ENCODE data around the gene HLA-DQA1. TPM values are rescaled to one million over a fixed set of nuclear protein-coding genes. Genes with fewer than 3 reads are reported as not detected.

Gene HLA-DQA1
- total RNA-seq, 1 donor from 2014 or later, result not detected

DNA sequence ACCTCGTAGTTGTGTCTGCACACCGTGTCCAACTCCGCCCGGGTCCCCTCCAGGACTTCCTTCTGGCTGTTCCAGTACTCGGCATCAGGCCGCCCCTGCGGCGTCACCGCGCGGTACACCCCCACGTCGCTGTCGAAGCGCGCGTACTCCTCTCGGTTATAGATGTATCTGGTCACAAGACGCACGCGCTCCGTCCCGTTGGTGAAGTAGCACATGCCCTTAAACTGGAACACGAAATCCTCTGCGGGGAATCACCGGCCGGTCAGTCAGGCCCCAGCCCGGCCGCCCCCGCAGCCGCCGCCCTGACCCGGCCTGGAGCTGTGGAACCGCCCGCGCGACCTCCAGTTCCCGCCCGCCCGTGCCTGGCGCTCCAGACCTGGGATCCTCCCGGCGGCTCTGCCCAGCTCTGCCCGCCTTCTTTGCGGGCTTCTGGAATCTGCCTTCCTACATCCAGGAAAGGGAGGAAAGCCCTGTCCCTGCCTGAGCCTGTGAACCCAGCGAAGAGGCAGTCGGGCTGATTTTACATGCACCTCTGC lies 27.7 kb downstream of the HLA-DQA1 start:
- no peaks in the 10 kb centered on the region for H3K36me3 Mint-ChIP-seq
- no peaks in the 10 kb centered on the region for H3K9me3 Mint-ChIP-seq
- TF ChIP-seq, protein P1, sequence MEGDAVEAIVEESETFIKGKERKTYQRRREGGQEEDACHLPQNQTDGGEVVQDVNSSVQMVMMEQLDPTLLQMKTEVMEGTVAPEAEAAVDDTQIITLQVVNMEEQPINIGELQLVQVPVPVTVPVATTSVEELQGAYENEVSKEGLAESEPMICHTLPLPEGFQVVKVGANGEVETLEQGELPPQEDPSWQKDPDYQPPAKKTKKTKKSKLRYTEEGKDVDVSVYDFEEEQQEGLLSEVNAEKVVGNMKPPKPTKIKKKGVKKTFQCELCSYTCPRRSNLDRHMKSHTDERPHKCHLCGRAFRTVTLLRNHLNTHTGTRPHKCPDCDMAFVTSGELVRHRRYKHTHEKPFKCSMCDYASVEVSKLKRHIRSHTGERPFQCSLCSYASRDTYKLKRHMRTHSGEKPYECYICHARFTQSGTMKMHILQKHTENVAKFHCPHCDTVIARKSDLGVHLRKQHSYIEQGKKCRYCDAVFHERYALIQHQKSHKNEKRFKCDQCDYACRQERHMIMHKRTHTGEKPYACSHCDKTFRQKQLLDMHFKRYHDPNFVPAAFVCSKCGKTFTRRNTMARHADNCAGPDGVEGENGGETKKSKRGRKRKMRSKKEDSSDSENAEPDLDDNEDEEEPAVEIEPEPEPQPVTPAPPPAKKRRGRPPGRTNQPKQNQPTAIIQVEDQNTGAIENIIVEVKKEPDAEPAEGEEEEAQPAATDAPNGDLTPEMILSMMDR (conservative IDR thresholded peaks at IDR 0.05), result no peak
- no peak overlapping the region for H3K27ac Mint-ChIP-seq
- peak overlapping the region; percentile 77 for H3K4me3 Mint-ChIP-seq
- peaks cover 79% of the 10 kb centered on the region for H3K27me3 Mint-ChIP-seq
- H3K4me1 Mint-ChIP-seq (ENCODE audit: unreplicated experiment), result peaks cover 4% of the 10 kb centered on the region
- DNase-seq (ENCODE audit: extremely low spot score, unreplicated experiment), result no peak

DNA sequence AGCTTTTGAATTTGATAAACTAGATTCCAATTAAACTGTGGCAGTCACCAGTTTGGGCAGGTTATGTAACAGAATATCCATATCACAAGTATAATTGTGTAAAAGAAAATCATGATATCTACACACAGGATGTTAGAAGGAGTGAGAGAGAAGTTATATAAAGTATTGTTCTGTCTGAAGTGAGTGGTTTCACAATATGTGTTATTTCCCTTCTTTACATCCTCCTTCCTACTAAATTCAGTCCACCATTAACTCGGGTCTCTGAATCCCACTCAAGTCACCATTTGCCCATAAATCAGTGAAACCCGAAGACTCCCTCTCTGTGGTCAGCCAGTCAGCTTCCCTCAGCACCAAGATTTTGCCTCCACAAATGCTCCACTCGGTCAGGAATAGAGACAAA lies 28.5 kb downstream of the HLA-DQA1 start:
- TF ChIP-seq, protein P1 (conservative IDR thresholded peaks at IDR 0.05), result no peak
- no peak overlapping the region for H3K27ac Mint-ChIP-seq
- peak overlapping the region; percentile 77 for H3K4me3 Mint-ChIP-seq
- H3K36me3 Mint-ChIP-seq, result no peaks in the 10 kb centered on the region
- no peak for DNase-seq (ENCODE audit: extremely low spot score, unreplicated experiment)
- peaks cover 81% of the 10 kb centered on the region for H3K27me3 Mint-ChIP-seq
- H3K4me1 Mint-ChIP-seq (ENCODE audit: unreplicated experiment), result peaks cover 4% of the 10 kb centered on the region
- no peaks in the 10 kb centered on the region for H3K9me3 Mint-ChIP-seq

DNA sequence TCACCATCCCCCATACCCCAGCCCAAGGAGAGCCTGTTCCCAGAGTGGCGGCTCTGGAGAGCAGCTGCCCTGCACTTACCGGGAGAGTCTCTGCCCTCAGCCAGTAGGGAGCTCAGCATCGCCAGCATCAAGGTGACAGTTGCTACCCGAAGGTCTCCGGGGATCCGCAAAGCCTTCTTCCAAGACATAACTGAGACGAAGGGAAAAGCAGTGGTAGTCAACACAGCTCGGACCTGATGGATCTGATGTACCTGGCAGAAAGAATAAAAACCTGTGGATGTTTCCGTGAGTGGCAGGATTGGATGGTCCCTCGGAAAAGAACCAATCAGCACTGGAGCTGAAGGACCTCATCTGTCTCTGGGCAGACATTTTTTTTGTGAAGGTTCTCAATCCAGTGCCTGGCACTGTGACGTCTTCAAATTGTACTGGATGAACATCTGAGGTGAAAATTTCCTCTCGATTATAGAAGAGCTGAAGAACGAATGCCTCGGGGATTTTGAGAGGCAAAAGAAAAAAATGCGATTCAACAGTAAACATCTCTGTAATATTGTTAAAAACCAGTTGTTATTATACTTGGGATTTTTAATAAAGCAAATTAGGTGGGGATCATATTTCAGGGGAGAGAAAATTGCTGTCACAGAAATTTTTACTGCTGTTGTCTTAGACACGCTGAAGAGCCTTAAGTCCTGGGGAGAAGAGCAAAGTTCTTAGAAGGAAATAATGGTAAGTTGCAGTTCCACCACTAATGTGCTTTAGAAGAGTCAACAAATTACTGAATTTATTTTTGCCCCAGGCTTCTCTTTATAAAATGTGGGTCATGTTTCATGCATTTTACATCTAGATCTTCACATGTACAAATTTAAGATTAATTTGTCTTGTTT lies 29.5 kb downstream of the HLA-DQA1 start, which contains the start of gene HLA-DQB1:
Gene HLA-DQB1, minus strand, starts transcription at position 238 of the 881 bp plus-strand sequence. Its CDS starts 50 bp downstream, at position 188.
- H3K27ac Mint-ChIP-seq, result peak within 1 kb of the TSS; percentile 7
- H3K4me1 Mint-ChIP-seq (ENCODE audit: unreplicated experiment), result peaks cover 4% of the 10 kb centered on the region
- peak within 1 kb of the TSS; percentile 77 for H3K4me3 Mint-ChIP-seq
- DNase-seq (ENCODE audit: extremely low spot score, unreplicated experiment), result no peak
- H3K27me3 Mint-ChIP-seq, result peaks cover 75% of the 10 kb centered on the region
- TF ChIP-seq, protein P1 (conservative IDR thresholded peaks at IDR 0.05), result no peak
- no peaks in the 10 kb centered on the region for H3K9me3 Mint-ChIP-seq
- H3K36me3 Mint-ChIP-seq, result no peaks in the 10 kb centered on the region

DNA sequence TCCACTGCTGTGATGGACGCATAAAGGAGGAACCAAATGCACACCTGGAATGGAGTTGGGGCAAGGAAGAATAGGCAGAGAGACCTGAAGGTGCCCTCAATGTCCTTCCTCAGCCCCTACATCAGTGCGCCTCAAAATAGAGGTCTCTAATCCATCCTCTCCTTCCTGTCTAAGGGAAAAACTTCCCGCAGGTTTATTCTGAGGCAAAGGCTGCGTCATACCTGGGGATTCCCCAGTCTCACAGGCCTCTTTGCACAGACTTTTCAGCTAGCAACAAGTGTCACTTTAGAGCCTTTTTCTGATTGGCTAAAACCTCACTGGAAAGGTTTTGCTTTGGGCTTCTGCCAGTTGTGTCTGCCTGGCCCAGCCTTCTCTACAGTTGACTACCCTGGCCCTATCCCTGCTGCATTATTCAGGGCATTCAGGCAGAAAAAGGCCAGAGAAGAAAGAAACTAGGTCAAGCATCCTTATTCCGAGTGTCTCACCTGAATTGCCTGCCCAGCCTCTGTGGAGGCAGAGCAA lies 31.1 kb downstream of the HLA-DQA1 start:
- peaks cover 4% of the 10 kb centered on the region for H3K4me1 Mint-ChIP-seq (ENCODE audit: unreplicated experiment)
- H3K4me3 Mint-ChIP-seq, result no peak overlapping the region
- no peak for DNase-seq (ENCODE audit: extremely low spot score, unreplicated experiment)
- H3K9me3 Mint-ChIP-seq, result peaks cover 5% of the 10 kb centered on the region
- H3K27ac Mint-ChIP-seq, result no peak overlapping the region
- H3K36me3 Mint-ChIP-seq, result no peaks in the 10 kb centered on the region
- peaks cover 66% of the 10 kb centered on the region for H3K27me3 Mint-ChIP-seq
- TF ChIP-seq, protein P1 (conservative IDR thresholded peaks at IDR 0.05), result no peak

DNA sequence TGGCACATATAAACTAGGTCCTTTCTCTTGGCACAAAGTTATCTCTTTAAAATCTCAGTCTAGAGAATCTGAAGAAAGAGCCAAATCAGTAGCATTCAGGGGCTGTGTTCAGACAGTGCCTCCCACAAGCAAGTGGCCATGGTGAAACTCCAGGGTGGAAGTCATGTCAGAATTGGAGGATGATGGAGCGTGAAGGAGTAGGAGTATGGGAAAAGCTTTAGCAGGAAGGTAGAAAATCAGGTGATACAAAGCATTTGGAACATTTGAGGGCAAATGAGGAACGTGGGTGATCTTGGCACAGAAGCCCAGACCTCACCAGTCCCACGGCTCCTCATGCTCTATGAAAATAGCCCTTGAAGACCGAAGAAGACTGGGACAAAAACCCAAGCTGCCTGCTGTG lies 32.0 kb downstream of the HLA-DQA1 start:
- Mint-ChIP-seq H3K27ac (no peak overlapping the region), H3K9me3 (peaks cover 5% of the 10 kb centered on the region), H3K36me3 (no peaks in the 10 kb centered on the region), H3K4me1 (ENCODE audit: unreplicated experiment) (peaks cover 4% of the 10 kb centered on the region), H3K27me3 (peaks cover 56% of the 10 kb centered on the region), H3K4me3 (no peak overlapping the region)
- TF ChIP-seq, protein P1 (conservative IDR thresholded peaks at IDR 0.05), result no peak
- DNase-seq (ENCODE audit: extremely low spot score, unreplicated experiment), result no peak

All from type B pancreatic cell (in vitro differentiated cells).